Smooth muscle cell (in vitro differentiated cells): ENCODE data around the gene MBNL2. TPM values are rescaled to one million over a fixed set of nuclear protein-coding genes. Genes with fewer than 3 reads are reported as not detected.

Source experiments
- DNase-seq: peaks from one replicate; lab custom pipeline; 2025; ENCODE audit not compliant: unreplicated experiment; lab: John Stamatoyannopoulos, UW
- H2AFZ ChIP-seq: fragments of 200-600 bp; sonication (generic); 2 replicates; pipeline ENCODE4 v1.6.0; 2016; ENCODE audit warnings: antibody characterized with exemption, low read depth, mild to moderate bottlenecking
- H3F3A ChIP-seq: fragments of 200-600 bp; sonication (generic); 2 replicates; pipeline ENCODE4 v1.6.0; 2017; ENCODE audit warnings: antibody characterized with exemption, low read depth
- H3K27ac ChIP-seq: fragments of 200-600 bp; sonication (generic); 2 replicates; pipeline ENCODE4 v1.5.1; 2016; ENCODE audit warnings: low read depth, mild to moderate bottlenecking
- H3K27me3 ChIP-seq: fragments of 200-600 bp; sonication (generic); 2 replicates; pipeline ENCODE4 v1.6.1; 2016; ENCODE audit warnings: low read depth, mild to moderate bottlenecking
- H3K36me3 ChIP-seq: fragments of 200-600 bp; sonication (generic); 2 replicates; pipeline ENCODE4 v1.5.1; 2016; ENCODE audit warnings: low read depth
- H3K4me1 ChIP-seq: fragments of 200-600 bp; sonication (generic); 2 replicates; pipeline ENCODE4 v1.5.1; 2016; ENCODE audit warnings: low read depth
- H3K4me2 ChIP-seq: fragments of 200-600 bp; sonication (generic); 2 replicates; pipeline ENCODE4 v1.6.0; 2016; ENCODE audit warnings: mild to moderate bottlenecking
- H3K4me3 ChIP-seq: fragments of 200-600 bp; sonication (generic); 2 replicates; pipeline ENCODE4 v1.5.1; 2016; ENCODE audit warnings: mild to moderate bottlenecking
- H3K79me2 ChIP-seq: fragments of 200-600 bp; sonication (generic); 2 replicates; pipeline ENCODE4 v1.6.0; 2016; ENCODE audit warnings: low read depth, mild to moderate bottlenecking
- H3K9ac ChIP-seq: fragments of 200-600 bp; sonication (generic); 2 replicates; pipeline ENCODE4 v1.6.0; 2016; ENCODE audit warnings: low read depth
- H3K9me3 ChIP-seq: fragments of 200-600 bp; sonication (generic); replicated peaks from 2 replicates; pipeline ENCODE4 v1.5.1; 2016; ENCODE audit warnings: low read depth
- H4K20me1 ChIP-seq: fragments of 200-600 bp; sonication (generic); 2 replicates; pipeline ENCODE4 v1.6.0; 2016; ENCODE audit warnings: low read depth
- WGBS: methylation state at CpG from one replicate; pipeline ENCODE4 v1.1.7; 2016; ENCODE audit warnings: low lambda C conversion rate; 5-methylcytosine and 5-hydroxymethylcytosine counted together
- polyA plus RNA-seq: library from polyadenylated mRNA; unstranded; fragments of >200 nt; fragmentation: Nextera tagmentation; extraction: Ambion mirVana; gene quantifications from 2 replicates; pipeline ENCODE4 v1.2.1, GENCODE V29; 2016
- total RNA-seq: library from RNA; depleted of rRNA; stranded (reverse); fragments of >200 nt; gene quantifications from 2 replicates; pipeline ENCODE4 v1.2.3, GENCODE V29; 2014
- TF ChIP-seq, protein P1 (sequence below): fragments of 200-600 bp; sonication (generic); IDR thresholded peaks from 2 replicates; pipeline ENCODE4 v1.5.1; 2017; ENCODE audit warnings: borderline replicate concordance, mild to moderate bottlenecking, antibody characterized with exemption; ENCODE audit not compliant: insufficient read depth, poor library complexity, severe bottlenecking

Gene MBNL2
- total and polyA plus RNA-seq, 2 experiments from 2014 or later = 33.7 to 120 TPM

DNA sequence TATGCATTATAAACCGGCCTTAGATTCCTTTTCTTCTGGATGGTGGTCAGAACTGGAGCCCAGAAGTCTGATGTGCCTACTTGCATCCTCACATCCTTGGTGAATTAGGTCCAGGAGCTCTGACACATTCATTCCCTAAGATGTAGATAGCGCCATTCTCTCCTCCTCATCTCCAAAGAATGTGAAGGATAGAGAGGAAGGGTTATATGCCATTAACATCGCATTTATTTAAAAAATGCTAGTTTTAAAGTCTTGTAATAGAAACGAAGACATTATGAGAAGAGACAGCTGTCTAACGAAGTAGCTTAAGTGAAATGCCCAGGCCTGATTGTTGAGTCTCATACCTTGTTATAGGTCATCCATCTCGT is 9.7 kb downstream of the MBNL2 start:
- Histone ChIP-seq H4K20me1 (peaks cover 97% of the 10 kb centered on the region), H2AFZ (no peak overlapping the region), H3K27ac (no peak overlapping the region), H3K27me3 (no peaks in the 10 kb centered on the region), H3K9me3 (no peaks in the 10 kb centered on the region), H3K4me2 (no peak overlapping the region), H3F3A (no peaks in the 10 kb centered on the region), H3K4me3 (no peak overlapping the region), H3K36me3 (no peaks in the 10 kb centered on the region), H3K9ac (no peak overlapping the region), H3K4me1 (peaks cover 9% of the 10 kb centered on the region), H3K79me2 (peaks cover 98% of the 10 kb centered on the region)
- TF ChIP-seq, protein P1, sequence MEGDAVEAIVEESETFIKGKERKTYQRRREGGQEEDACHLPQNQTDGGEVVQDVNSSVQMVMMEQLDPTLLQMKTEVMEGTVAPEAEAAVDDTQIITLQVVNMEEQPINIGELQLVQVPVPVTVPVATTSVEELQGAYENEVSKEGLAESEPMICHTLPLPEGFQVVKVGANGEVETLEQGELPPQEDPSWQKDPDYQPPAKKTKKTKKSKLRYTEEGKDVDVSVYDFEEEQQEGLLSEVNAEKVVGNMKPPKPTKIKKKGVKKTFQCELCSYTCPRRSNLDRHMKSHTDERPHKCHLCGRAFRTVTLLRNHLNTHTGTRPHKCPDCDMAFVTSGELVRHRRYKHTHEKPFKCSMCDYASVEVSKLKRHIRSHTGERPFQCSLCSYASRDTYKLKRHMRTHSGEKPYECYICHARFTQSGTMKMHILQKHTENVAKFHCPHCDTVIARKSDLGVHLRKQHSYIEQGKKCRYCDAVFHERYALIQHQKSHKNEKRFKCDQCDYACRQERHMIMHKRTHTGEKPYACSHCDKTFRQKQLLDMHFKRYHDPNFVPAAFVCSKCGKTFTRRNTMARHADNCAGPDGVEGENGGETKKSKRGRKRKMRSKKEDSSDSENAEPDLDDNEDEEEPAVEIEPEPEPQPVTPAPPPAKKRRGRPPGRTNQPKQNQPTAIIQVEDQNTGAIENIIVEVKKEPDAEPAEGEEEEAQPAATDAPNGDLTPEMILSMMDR = no peak
- 85% methylated on average over 6 of the region's 6 CpGs for WGBS
- DNase-seq = no peak

DNA sequence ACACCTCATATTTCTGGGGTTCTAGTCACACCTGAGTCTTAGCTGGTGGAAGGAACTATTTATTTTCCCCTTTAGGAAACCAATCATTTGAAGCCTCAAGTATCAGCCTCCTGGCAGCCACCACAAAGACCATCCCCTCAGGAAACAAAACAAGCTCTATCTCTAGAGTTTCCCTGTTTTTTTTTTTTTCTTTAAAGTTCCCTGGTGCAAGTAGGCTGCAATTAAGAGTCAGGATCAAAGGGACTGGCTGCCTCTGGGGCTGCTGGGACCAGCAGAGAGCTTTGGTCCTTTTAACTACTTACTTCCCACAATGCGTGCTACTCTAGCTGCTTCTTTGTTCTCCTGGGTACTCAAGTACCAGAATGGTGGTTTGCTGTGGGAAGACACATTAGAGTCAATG is 11.4 kb downstream of the MBNL2 start:
- WGBS = 68% methylated on average over 1 of the region's 1 CpG
- no peak for DNase-seq

DNA sequence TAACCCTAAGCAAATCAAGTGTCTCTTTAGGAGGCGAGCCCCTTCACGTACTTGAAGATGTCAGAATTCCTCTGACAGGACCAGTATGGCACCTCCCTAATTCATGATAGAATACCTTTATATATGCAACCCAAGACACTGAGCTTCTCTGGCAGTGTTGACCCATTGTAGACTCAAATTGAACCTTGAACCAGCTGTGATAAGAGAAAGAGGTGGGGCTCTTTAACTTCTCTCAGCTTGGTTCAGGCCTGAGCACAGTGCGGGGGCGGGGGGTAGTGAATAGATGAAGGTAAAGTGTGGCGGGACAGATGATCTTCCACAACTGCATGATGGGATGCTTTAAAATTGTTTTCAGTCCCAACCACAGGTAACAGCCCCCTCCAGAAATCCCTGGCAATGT is 12.1 kb downstream of the MBNL2 start:
- H3K27ac ChIP-seq = no peak overlapping the region
- no peak overlapping the region for H2AFZ ChIP-seq
- TF ChIP-seq, protein P1 = no peak
- peaks cover 98% of the 10 kb centered on the region for H4K20me1 ChIP-seq
- WGBS = 96% methylated on average over 5 of the region's 5 CpGs
- no peak for DNase-seq
- no peaks in the 10 kb centered on the region for H3K27me3 ChIP-seq
- no peaks in the 10 kb centered on the region for H3K9me3 ChIP-seq
- no peak overlapping the region for H3K9ac ChIP-seq
- H3F3A ChIP-seq = no peaks in the 10 kb centered on the region
- H3K79me2 ChIP-seq = peaks cover 98% of the 10 kb centered on the region
- peaks cover 4% of the 10 kb centered on the region for H3K4me1 ChIP-seq
- no peak overlapping the region for H3K4me2 ChIP-seq
- no peaks in the 10 kb centered on the region for H3K36me3 ChIP-seq
- H3K4me3 ChIP-seq = no peak overlapping the region

More for the DNA sequence above, 11.4 kb downstream of the MBNL2 start:
- Histone ChIP-seq H3K9me3 (no peaks in the 10 kb centered on the region), H3K36me3 (no peaks in the 10 kb centered on the region), H3K27ac (no peak overlapping the region), H3K4me1 (peaks cover 4% of the 10 kb centered on the region), H3F3A (no peaks in the 10 kb centered on the region), H3K9ac (no peak overlapping the region), H3K79me2 (peaks cover 98% of the 10 kb centered on the region), H3K4me2 (no peak overlapping the region), H3K4me3 (no peak overlapping the region), H2AFZ (no peak overlapping the region), H4K20me1 (peaks cover 98% of the 10 kb centered on the region), H3K27me3 (no peaks in the 10 kb centered on the region)
- TF ChIP-seq, protein P1 = no peak

DNA sequence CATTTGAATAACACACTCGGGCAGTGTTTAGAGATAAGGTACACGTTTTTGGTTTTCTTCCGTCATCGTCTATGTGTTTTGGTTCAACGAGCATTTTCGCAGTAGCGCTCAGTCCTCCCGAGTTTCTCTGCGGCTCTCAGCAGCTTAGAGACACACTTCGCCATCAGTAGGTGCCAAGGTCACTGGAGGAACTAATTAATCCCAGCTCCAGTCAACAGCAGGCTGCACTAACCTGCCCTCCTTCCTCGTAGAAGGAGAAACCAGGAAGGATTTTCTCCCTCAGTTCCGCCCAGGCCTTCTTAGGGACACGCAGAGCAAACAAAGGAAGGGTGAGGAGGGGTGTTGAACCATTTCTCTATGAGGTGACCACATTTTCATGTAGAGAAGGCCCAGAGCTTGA is 12.6 kb downstream of the MBNL2 start:
- TF ChIP-seq, protein P1 = no peak
- H4K20me1 ChIP-seq = peaks cover 98% of the 10 kb centered on the region

More for the DNA sequence above, 12.6 kb downstream of the MBNL2 start:
- no peaks in the 10 kb centered on the region for H3K9me3 ChIP-seq
- no peak for DNase-seq
- H3K27ac ChIP-seq = no peak overlapping the region
- no peak overlapping the region for H2AFZ ChIP-seq
- no peak overlapping the region for H3K4me3 ChIP-seq
- no peak overlapping the region for H3K9ac ChIP-seq
- peaks cover 4% of the 10 kb centered on the region for H3K4me1 ChIP-seq
- H3F3A ChIP-seq = no peaks in the 10 kb centered on the region
- H3K36me3 ChIP-seq = no peaks in the 10 kb centered on the region
- 89% methylated on average over 13 of the region's 13 CpGs for WGBS
- H3K79me2 ChIP-seq = peaks cover 98% of the 10 kb centered on the region
- H3K27me3 ChIP-seq = no peaks in the 10 kb centered on the region
- H3K4me2 ChIP-seq = no peak overlapping the region
